KMS-11 (cell line): Measurements from ENCODE around the gene MAPK1IP1L.
A peak's percentile ranks its signal among the peaks of the same experiment; 100 is the strongest.
"Not testable (repeated sequence)": the region's sequence is repeated elsewhere in the genome, so short reads cannot be mapped to it uniquely, and the experiment has no call there.

ENCODE experiments used
- H2AFZ ChIP-seq: fragments of 200-600 bp; sonication (generic); 2 replicates; pipeline ENCODE4 v1.6.1; 2016; ENCODE audit warnings: antibody characterized with exemption, mixed run types, low read depth
- H3K27ac ChIP-seq: fragments of 200-600 bp; sonication (generic); 2 replicates; pipeline ENCODE4 v1.6.1; 2016; ENCODE audit warnings: mild to moderate bottlenecking, mixed run types
- H3K27me3 ChIP-seq: fragments of 200-600 bp; sonication (generic); 2 replicates; pipeline ENCODE4 v1.6.1; 2017; ENCODE audit warnings: mild to moderate bottlenecking, low read depth, mixed run types, moderate library complexity; ENCODE audit not compliant: insufficient read depth
- H3K36me3 ChIP-seq: fragments of 200-600 bp; sonication (generic); 2 replicates; pipeline ENCODE4 v1.6.1; 2017; ENCODE audit warnings: mild to moderate bottlenecking, mixed run types; ENCODE audit not compliant: insufficient read depth
- H3K4me1 ChIP-seq: fragments of 200-600 bp; sonication (generic); 2 replicates; pipeline ENCODE4 v1.6.1; 2016; ENCODE audit warnings: mild to moderate bottlenecking, low read depth, mixed run types; ENCODE audit not compliant: poor library complexity, severe bottlenecking
- H3K4me2 ChIP-seq: fragments of 200-600 bp; sonication (generic); 2 replicates; pipeline ENCODE4 v1.7.0; 2016; ENCODE audit warnings: mild to moderate bottlenecking, mixed run types
- H3K4me3 ChIP-seq: fragments of 200-600 bp; sonication (generic); IDR thresholded peaks from 2 replicates; pipeline ENCODE4 v1.6.1; 2017; ENCODE audit warnings: low read depth, low read length, mixed read lengths; ENCODE audit not compliant: insufficient read depth
- H3K79me2 ChIP-seq: fragments of 200-600 bp; sonication (generic); 2 replicates; pipeline ENCODE4 v1.6.1; 2016; ENCODE audit warnings: low read depth, mixed run types; ENCODE audit not compliant: insufficient read depth
- H3K9ac ChIP-seq: fragments of 200-600 bp; sonication (generic); 2 replicates; pipeline ENCODE4 v1.6.1; 2016; ENCODE audit warnings: mild to moderate bottlenecking, mixed run types
- H4K20me1 ChIP-seq: fragments of 200-600 bp; sonication (generic); 2 replicates; pipeline ENCODE4 v1.6.1; 2016; ENCODE audit warnings: mild to moderate bottlenecking, mixed run types; ENCODE audit not compliant: insufficient read depth
- CTCF ChIP-seq: fragments of 200-600 bp; sonication (generic); conservative IDR thresholded peaks from 2 replicates; pipeline ENCODE4 v1.6.1; 2017; ENCODE audit warnings: low read depth, mild to moderate bottlenecking, antibody characterized with exemption, low read length, moderate library complexity, mixed read lengths

The MAPK1IP1L gene

GRCh38 chr14:55028476-55028875 lies 23.0 kb upstream of the MAPK1IP1L start:
- no peak for TF ChIP-seq CTCF
- Histone ChIP-seq H3K79me2 (peaks cover 62% of the 10 kb centered on the region), H3K4me2 (peak overlapping the region; percentile 39), H3K4me1 (peaks cover 31% of the 10 kb centered on the region), H3K36me3 (no peaks in the 10 kb centered on the region), H3K27ac (no peak overlapping the region), H4K20me1 (no peaks in the 10 kb centered on the region), H3K27me3 (no peaks in the 10 kb centered on the region), H3K4me3 (no peak overlapping the region), H3K9ac (peak overlapping the region; percentile 85; the same call in 1 of the 2 replicates), H2AFZ (no peak overlapping the region)

- no peaks in the 10 kb centered on the region for H4K20me1 ChIP-seq
- H3K9ac ChIP-seq = no peak overlapping the region
- TF ChIP-seq CTCF = no peak
- peaks cover 54% of the 10 kb centered on the region for H3K79me2 ChIP-seq
- no peaks in the 10 kb centered on the region for H3K27me3 ChIP-seq
- H3K27ac ChIP-seq = no peak overlapping the region
- peaks cover 25% of the 10 kb centered on the region for H3K4me1 ChIP-seq
- no peak overlapping the region for H3K4me3 ChIP-seq
- no peaks in the 10 kb centered on the region for H3K36me3 ChIP-seq
- H2AFZ ChIP-seq = no peak overlapping the region
- H3K4me2 ChIP-seq = no peak overlapping the region
Observed at GRCh38 chr14:55031190-55031589, 20.3 kb upstream of the MAPK1IP1L start.

- not testable (repeated sequence) for H2AFZ ChIP-seq, H4K20me1 ChIP-seq, H3K79me2 ChIP-seq, H3K36me3 ChIP-seq, H3K27me3 ChIP-seq, H3K4me3 ChIP-seq, H3K4me1 ChIP-seq, H3K4me2 ChIP-seq, H3K27ac ChIP-seq, H3K9ac ChIP-seq
Observed at GRCh38 chr14:55037995-55038394, 13.5 kb upstream of the MAPK1IP1L start.

GRCh38 chr14:55038708-55039107 lies 12.7 kb upstream of the MAPK1IP1L start:
- H3K4me2 ChIP-seq = no peak overlapping the region
- H4K20me1 ChIP-seq = no peaks in the 10 kb centered on the region
- no peak overlapping the region for H3K9ac ChIP-seq
- TF ChIP-seq CTCF = no peak
- H3K4me3 ChIP-seq = no peak overlapping the region
- H3K4me1 ChIP-seq = no peaks in the 10 kb centered on the region
- no peaks in the 10 kb centered on the region for H3K27me3 ChIP-seq
- H3K27ac ChIP-seq = no peak overlapping the region
- H3K36me3 ChIP-seq = no peaks in the 10 kb centered on the region
- no peak overlapping the region for H2AFZ ChIP-seq
- no peaks in the 10 kb centered on the region for H3K79me2 ChIP-seq

- H2AFZ ChIP-seq = no peak overlapping the region
- no peaks in the 10 kb centered on the region for H3K27me3 ChIP-seq
- no peaks in the 10 kb centered on the region for H3K4me1 ChIP-seq
- no peaks in the 10 kb centered on the region for H3K36me3 ChIP-seq
- no peaks in the 10 kb centered on the region for H4K20me1 ChIP-seq
- no peak overlapping the region for H3K4me2 ChIP-seq
- TF ChIP-seq CTCF = no peak
- H3K79me2 ChIP-seq = no peaks in the 10 kb centered on the region
- no peak overlapping the region for H3K4me3 ChIP-seq
- no peak overlapping the region for H3K27ac ChIP-seq
- H3K9ac ChIP-seq = no peak overlapping the region
Observed at GRCh38 chr14:55043528-55043927, 7.9 kb upstream of the MAPK1IP1L start.
